Gastroesophageal sphincter (tissue), 4 donors: ENCODE results near the gene PBRM1. TPM values are rescaled to one million over a fixed set of nuclear protein-coding genes. Genes with fewer than 3 reads are reported as not detected.

Experiments
- ATAC-seq: fragments of 150-250 bp; one replicate; pipeline ENCODE4 v1.9.1; 2016; ENCODE audit warnings: mild to moderate bottlenecking, moderate library complexity
- H3K27ac ChIP-seq, 4 donors: fragments of 200-600 bp; sonication (generic) in 3 of 4; 1 replicate in 3 of 4; 2 replicates in 1 of 4; pipeline ENCODE4 v1.5.1; 2016 to 2019
- H3K27me3 ChIP-seq: fragments of 200-600 bp; sonication (generic); one replicate; pipeline ENCODE4 v1.5.1; 2019
- H3K36me3 ChIP-seq, 2 donors: fragments of 200-600 bp; sonication (generic); one replicate each; pipeline ENCODE4 v1.5.1; 2019; ENCODE audit warnings: control low read depth in 1 of 2
- H3K4me1 ChIP-seq, 3 donors: fragments of 200-600 bp; sonication (generic); 1 replicate in 2 of 3; 2 replicates in 1 of 3; pipeline ENCODE4 v1.5.1; 2016 to 2019; ENCODE audit warnings: control low read depth in 2 of 3
- H3K4me3 ChIP-seq, 2 donors: fragments of 200-600 bp; sonication (generic); one replicate each; pipeline ENCODE4 v1.5.1; 2019; ENCODE audit warnings: mild to moderate bottlenecking in 1 of 2, moderate library complexity in 1 of 2
- H3K9me3 ChIP-seq, 3 donors: fragments of 200-600 bp; sonication (generic); one replicate each; pipeline ENCODE4 v1.5.1; 2017 to 2019; ENCODE audit warnings: control low read depth in 2 of 3
- EP300 ChIP-seq: sonication (generic); formaldehyde crosslinking; IDR thresholded peaks from one replicate; pipeline ENCODE4 v1.6.1; 2017; ENCODE audit warnings: antibody characterized with exemption, mild to moderate bottlenecking
- POLR2A ChIP-seq, 2 donors: fragments of 450-650 bp; IDR thresholded peaks; one replicate each; pipeline ENCODE4 v1.6.1; 2017; ENCODE audit warnings: antibody characterized with exemption in 2 of 2, mild to moderate bottlenecking in 2 of 2, moderate library complexity in 1 of 2
- POLR2AphosphoS5 ChIP-seq: sonication (generic); formaldehyde crosslinking; IDR thresholded peaks from one replicate; pipeline ENCODE4 v1.6.1; 2017; ENCODE audit warnings: antibody characterized with exemption
- WGBS, 2 donors: methylation state at CpG; one replicate each; pipeline ENCODE4 v1.1.5; 2018; ENCODE audit warnings: low coverage in 1 of 2; 5-methylcytosine and 5-hydroxymethylcytosine counted together
- total RNA-seq, 4 donors: library from RNA; depleted of rRNA; stranded (reverse); fragments of >200 nt; gene quantifications; one replicate each; pipeline ENCODE4 v1.1.0, GENCODE V29; 2016
- TF ChIP-seq, protein P1 (sequence below), 4 experiments: fragments of 200-600 bp in 2 of 4; fragments of 450-650 bp in 2 of 4; sonication (generic) in 1 of 4; IDR thresholded peaks; one replicate each; pipeline ENCODE4 v1.5.1; 2017 to 2019; ENCODE audit warnings: antibody characterized with exemption in 4 of 4, mild to moderate bottlenecking in 2 of 4, moderate library complexity in 2 of 4

The PBRM1 gene
- total RNA-seq, 4 donors from 2014 or later, result 73.9 to 105 (median 98.4) TPM

DNA sequence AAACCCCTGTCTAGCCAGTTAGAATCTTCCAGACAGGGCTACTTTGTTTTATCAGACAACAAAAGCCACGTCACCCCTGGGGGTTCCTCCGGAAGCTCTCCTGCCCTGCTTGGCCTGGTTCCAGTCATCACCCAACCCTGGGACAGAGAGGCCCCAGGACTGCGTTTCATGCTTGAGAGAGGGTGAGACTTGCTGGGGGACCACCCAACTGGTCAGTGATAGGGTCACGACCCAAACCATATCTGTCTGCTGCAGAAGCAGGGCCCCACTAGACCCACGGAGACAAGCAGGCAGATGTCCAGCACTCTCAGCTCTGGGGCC lies 153.2 kb downstream of the PBRM1 start:
- Histone ChIP-seq H3K4me1 (peaks cover 5 to 78% (median 45%) of the 10 kb centered on the region in 3 donors), H3K36me3 (peaks cover 0 to 15% of the 10 kb centered on the region in 2 donors), H3K27ac (peak overlapping the region in 3 of 4 donors; percentile 78 to 95 (median 81)), H3K27me3 (no peaks in the 10 kb centered on the region), H3K9me3 (no peaks in the 10 kb centered on the region), H3K4me3 (peak overlapping the region; percentile 74 to 75)
- TF ChIP-seq EP300 (no peak), POLR2A (IDR thresholded peaks at IDR 0.05) (no peak), POLR2AphosphoS5 (no peak)
- TF ChIP-seq, protein P1, sequence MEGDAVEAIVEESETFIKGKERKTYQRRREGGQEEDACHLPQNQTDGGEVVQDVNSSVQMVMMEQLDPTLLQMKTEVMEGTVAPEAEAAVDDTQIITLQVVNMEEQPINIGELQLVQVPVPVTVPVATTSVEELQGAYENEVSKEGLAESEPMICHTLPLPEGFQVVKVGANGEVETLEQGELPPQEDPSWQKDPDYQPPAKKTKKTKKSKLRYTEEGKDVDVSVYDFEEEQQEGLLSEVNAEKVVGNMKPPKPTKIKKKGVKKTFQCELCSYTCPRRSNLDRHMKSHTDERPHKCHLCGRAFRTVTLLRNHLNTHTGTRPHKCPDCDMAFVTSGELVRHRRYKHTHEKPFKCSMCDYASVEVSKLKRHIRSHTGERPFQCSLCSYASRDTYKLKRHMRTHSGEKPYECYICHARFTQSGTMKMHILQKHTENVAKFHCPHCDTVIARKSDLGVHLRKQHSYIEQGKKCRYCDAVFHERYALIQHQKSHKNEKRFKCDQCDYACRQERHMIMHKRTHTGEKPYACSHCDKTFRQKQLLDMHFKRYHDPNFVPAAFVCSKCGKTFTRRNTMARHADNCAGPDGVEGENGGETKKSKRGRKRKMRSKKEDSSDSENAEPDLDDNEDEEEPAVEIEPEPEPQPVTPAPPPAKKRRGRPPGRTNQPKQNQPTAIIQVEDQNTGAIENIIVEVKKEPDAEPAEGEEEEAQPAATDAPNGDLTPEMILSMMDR (IDR thresholded peaks at IDR 0.05), result no peak
- ATAC-seq, result no peak
- no CpG with 5 or more reads among the region's 5 CpGs for WGBS, 2 donors

DNA sequence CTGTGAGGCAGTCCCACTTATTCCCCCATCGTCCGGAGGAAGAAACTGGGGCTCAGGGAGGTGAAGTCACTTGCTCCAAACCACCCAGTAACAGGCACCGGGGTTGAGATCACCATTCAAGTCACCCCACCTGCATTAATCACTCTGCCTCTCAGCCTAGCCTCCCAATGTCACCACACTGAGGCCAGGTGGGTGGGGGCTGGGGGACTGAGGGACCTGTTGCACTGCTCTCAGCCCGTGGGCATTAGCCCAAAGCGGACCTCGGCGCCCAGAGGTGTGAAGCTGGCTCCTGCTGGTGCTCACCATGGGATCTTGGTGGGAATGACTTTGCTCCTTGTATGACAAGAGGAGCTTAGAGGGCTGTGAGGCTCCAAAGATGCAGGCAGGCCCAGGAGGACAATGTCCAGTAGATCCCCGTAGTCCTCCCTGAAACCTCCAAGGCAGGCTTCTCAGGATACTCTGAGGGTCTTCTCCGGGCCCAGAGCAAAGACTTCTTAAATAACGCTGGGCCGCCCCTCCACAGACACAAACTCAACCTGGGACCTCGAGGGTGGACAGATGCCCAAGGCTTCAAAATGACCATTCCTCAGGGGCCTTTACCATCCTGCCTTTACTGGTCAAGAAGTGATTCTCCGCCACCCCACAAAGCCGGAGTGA lies 153.7 kb downstream of the PBRM1 start:
- H3K27ac ChIP-seq, result peak overlapping the region in 3 of 4 donors; percentile 78 to 95 (median 81)
- peaks cover 5 to 73% (median 45%) of the 10 kb centered on the region in 3 donors for H3K4me1 ChIP-seq
- H3K27me3 ChIP-seq, result no peaks in the 10 kb centered on the region
- WGBS, 2 donors, result 72% methylated on average over 3 of the region's 14 CpGs; no CpG with 5 or more reads in 1 of the 2 donors
- H3K9me3 ChIP-seq, result no peaks in the 10 kb centered on the region
- H3K4me3 ChIP-seq, result peak overlapping the region in 1 of 2 donors; percentile 74
- ATAC-seq, result no peak
- TF ChIP-seq POLR2A (IDR thresholded peaks at IDR 0.05) (no peak), EP300 (no peak), POLR2AphosphoS5 (no peak)
- TF ChIP-seq, protein P1 (IDR thresholded peaks at IDR 0.05), result no peak
- H3K36me3 ChIP-seq, result peaks cover 0 to 20% of the 10 kb centered on the region in 2 donors

DNA sequence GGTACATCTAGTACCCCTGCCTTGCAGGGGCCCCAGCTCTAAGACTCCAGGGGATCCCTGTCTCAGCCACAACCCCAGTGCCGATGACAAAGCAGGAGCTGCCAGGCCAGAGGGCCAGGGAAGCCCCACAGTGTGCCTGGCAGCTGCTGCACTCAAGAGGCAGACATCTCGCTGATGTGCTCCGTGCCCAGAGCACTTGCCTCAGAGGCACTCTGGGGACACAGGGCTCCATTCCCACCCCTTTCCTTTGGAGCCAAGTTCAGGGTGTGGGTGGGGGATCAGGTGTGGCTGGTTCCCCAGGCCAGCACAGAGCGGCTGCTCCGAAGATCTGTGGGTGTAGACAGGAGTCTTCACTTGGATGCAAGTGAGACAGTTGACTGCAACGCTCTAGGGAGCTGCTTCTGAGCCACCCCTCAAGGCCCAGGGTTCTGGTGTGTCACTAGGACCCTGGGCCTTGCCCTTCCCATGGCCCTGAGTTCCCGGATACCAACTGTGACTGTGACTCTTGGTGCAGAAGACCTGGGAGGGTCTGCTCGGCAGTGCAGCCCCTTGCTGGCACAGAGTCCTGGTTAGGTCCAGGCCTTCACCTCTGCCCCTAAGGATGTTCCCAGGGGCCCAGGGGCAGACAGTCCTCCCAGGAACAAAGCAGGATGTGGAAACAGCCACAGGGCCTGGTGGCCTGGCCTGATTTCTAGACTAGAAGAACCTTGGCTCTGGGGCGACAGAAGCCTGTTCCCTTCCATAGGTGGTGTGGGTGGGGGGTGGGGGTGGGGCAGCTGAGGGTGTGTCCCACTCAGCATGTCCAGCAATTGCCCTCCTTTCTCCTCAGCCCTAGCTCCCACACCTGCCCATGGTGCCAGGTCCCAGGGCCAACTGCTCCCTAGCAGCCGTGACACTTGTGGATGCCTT lies 154.5 kb downstream of the PBRM1 start:
- TF ChIP-seq POLR2A (IDR thresholded peaks at IDR 0.05), result no peak
- no peak for TF ChIP-seq POLR2AphosphoS5
- TF ChIP-seq EP300, result no peak
- TF ChIP-seq, protein P1 (IDR thresholded peaks at IDR 0.05), result no peak
- H3K36me3 ChIP-seq, result peaks cover 0 to 26% of the 10 kb centered on the region in 2 donors
- H3K27me3 ChIP-seq, result no peaks in the 10 kb centered on the region
- peaks cover 5 to 80% (median 45%) of the 10 kb centered on the region in 3 donors for H3K4me1 ChIP-seq
- H3K4me3 ChIP-seq, result no peak overlapping the region
- ATAC-seq, result no peak
- no peaks in the 10 kb centered on the region for H3K9me3 ChIP-seq
- peak overlapping the region in 3 of 4 donors; percentile 78 to 95 (median 81) for H3K27ac ChIP-seq
- WGBS, 2 donors, result 80 to 100% methylated on average over 1 to 2 of the region's 10 CpGs

DNA sequence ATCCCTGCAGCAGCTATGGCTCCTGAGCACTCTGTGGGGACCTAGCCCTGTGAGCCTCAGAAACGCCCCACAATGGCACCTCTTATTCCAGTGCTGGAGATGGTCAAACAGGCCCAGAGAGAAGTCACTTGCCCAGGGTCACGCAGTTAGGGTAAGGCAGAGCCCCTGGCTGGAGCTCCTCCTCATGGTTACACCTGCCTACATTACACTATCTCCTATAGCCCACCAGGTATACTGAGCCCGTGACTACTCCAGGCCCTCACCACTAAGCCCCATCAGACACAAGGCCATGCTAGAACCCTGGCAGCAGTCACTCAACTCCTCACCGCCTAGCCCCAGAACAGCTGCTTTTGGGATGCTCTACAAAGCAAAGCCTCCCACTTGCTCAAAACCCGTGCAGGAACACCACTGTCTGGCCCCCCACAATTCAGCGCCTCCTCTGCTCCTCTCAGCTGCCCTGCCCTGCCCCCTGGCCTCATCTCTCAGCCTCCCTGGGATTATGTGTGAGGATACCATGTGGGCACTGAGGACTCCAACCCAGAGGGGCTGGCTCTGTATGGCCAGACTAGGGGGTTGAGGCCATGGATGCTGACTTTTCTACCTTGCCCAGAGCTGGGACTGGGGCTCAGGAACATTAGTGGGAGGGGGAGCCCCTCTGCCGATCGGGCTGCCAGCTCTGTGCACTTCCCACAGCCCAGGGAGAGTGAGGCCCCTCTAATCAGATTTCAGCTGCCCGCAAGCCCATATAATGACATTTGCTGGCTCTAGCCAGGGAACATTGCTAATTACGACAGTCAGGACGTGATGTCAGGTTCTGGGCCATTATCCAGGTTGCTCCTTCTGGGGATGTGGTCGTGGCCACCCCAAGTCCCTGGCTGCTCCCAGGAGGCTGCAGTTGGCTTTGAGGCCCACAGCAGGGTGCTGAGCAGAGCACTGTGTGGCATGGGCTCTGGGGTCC lies 156.1 kb downstream of the PBRM1 start:
- Histone ChIP-seq H3K36me3 (peaks cover 0 to 36% of the 10 kb centered on the region in 2 donors), H3K27ac (peak overlapping the region; percentile 26 to 95 (median 80)), H3K4me1 (peaks cover 5 to 80% (median 40%) of the 10 kb centered on the region in 3 donors), H3K9me3 (no peaks in the 10 kb centered on the region), H3K27me3 (no peaks in the 10 kb centered on the region), H3K4me3 (no peak overlapping the region)
- 7 to 71% methylated on average over 3 of the region's 12 CpGs for WGBS, 2 donors
- ATAC-seq, result peak; percentile 28
- TF ChIP-seq EP300, result no peak
- TF ChIP-seq, protein P1 (IDR thresholded peaks at IDR 0.05), result no peak
- TF ChIP-seq POLR2A (IDR thresholded peaks at IDR 0.05), result no peak
- TF ChIP-seq POLR2AphosphoS5, result peak; percentile 58
